ENCODE measurements around the gene ELP2.

DNA sequence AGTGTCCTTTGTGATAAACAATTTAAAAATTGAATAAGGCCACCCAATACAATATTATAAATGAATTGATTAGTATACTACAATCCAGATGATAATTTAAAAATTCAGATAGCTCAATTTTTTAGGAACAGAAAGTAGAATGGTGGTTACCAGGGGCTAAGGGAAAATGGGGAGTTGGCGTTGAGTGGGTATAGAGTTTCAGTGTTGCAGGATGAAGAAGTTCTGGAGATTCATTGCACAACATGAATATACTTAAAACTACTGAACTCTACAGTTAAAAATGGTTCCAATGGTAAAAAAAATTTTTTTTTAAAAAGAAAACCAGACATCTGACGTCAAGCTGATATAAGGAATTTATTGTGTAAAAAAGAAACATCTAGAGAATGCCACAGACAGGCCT is 21.5 kb upstream of the ELP2 start:
- no peak for TF ChIP-seq SP4 (IDR thresholded peaks at IDR 0.05; ENCODE audit: low read length)
- TF ChIP-seq CEBPB (IDR thresholded peaks at IDR 0.05; ENCODE audit: low read depth, low read length) = no peak
- no peak for TF ChIP-seq BRCA1 (IDR thresholded peaks at IDR 0.05; ENCODE audit: low read depth, low read length)
- no peak for TF ChIP-seq POLR2AphosphoS5 (IDR thresholded peaks at IDR 0.05; ENCODE audit: low read depth, low read length)
- TF ChIP-seq TBP (IDR thresholded peaks at IDR 0.05; ENCODE audit: low read depth, low read length) = no peak
- no peak for TF ChIP-seq SIN3A (conservative IDR thresholded peaks at IDR 0.05 in 1 of 2, IDR thresholded peaks at IDR 0.05 in 1 of 2; ENCODE audit: low read depth in 1 of 2, low read length in 2 of 2)
- TF ChIP-seq, protein P1, sequence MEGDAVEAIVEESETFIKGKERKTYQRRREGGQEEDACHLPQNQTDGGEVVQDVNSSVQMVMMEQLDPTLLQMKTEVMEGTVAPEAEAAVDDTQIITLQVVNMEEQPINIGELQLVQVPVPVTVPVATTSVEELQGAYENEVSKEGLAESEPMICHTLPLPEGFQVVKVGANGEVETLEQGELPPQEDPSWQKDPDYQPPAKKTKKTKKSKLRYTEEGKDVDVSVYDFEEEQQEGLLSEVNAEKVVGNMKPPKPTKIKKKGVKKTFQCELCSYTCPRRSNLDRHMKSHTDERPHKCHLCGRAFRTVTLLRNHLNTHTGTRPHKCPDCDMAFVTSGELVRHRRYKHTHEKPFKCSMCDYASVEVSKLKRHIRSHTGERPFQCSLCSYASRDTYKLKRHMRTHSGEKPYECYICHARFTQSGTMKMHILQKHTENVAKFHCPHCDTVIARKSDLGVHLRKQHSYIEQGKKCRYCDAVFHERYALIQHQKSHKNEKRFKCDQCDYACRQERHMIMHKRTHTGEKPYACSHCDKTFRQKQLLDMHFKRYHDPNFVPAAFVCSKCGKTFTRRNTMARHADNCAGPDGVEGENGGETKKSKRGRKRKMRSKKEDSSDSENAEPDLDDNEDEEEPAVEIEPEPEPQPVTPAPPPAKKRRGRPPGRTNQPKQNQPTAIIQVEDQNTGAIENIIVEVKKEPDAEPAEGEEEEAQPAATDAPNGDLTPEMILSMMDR (IDR thresholded peaks at IDR 0.05; ENCODE audit: control extremely low read depth in 1 of 3, insufficient read depth in 1 of 3, low read depth in 1 of 3, low read length in 3 of 3) = no peak
- TF ChIP-seq EGR1 (IDR thresholded peaks at IDR 0.05; ENCODE audit: borderline replicate concordance, low read depth, low read length) = no peak
- TF ChIP-seq, protein P2, sequence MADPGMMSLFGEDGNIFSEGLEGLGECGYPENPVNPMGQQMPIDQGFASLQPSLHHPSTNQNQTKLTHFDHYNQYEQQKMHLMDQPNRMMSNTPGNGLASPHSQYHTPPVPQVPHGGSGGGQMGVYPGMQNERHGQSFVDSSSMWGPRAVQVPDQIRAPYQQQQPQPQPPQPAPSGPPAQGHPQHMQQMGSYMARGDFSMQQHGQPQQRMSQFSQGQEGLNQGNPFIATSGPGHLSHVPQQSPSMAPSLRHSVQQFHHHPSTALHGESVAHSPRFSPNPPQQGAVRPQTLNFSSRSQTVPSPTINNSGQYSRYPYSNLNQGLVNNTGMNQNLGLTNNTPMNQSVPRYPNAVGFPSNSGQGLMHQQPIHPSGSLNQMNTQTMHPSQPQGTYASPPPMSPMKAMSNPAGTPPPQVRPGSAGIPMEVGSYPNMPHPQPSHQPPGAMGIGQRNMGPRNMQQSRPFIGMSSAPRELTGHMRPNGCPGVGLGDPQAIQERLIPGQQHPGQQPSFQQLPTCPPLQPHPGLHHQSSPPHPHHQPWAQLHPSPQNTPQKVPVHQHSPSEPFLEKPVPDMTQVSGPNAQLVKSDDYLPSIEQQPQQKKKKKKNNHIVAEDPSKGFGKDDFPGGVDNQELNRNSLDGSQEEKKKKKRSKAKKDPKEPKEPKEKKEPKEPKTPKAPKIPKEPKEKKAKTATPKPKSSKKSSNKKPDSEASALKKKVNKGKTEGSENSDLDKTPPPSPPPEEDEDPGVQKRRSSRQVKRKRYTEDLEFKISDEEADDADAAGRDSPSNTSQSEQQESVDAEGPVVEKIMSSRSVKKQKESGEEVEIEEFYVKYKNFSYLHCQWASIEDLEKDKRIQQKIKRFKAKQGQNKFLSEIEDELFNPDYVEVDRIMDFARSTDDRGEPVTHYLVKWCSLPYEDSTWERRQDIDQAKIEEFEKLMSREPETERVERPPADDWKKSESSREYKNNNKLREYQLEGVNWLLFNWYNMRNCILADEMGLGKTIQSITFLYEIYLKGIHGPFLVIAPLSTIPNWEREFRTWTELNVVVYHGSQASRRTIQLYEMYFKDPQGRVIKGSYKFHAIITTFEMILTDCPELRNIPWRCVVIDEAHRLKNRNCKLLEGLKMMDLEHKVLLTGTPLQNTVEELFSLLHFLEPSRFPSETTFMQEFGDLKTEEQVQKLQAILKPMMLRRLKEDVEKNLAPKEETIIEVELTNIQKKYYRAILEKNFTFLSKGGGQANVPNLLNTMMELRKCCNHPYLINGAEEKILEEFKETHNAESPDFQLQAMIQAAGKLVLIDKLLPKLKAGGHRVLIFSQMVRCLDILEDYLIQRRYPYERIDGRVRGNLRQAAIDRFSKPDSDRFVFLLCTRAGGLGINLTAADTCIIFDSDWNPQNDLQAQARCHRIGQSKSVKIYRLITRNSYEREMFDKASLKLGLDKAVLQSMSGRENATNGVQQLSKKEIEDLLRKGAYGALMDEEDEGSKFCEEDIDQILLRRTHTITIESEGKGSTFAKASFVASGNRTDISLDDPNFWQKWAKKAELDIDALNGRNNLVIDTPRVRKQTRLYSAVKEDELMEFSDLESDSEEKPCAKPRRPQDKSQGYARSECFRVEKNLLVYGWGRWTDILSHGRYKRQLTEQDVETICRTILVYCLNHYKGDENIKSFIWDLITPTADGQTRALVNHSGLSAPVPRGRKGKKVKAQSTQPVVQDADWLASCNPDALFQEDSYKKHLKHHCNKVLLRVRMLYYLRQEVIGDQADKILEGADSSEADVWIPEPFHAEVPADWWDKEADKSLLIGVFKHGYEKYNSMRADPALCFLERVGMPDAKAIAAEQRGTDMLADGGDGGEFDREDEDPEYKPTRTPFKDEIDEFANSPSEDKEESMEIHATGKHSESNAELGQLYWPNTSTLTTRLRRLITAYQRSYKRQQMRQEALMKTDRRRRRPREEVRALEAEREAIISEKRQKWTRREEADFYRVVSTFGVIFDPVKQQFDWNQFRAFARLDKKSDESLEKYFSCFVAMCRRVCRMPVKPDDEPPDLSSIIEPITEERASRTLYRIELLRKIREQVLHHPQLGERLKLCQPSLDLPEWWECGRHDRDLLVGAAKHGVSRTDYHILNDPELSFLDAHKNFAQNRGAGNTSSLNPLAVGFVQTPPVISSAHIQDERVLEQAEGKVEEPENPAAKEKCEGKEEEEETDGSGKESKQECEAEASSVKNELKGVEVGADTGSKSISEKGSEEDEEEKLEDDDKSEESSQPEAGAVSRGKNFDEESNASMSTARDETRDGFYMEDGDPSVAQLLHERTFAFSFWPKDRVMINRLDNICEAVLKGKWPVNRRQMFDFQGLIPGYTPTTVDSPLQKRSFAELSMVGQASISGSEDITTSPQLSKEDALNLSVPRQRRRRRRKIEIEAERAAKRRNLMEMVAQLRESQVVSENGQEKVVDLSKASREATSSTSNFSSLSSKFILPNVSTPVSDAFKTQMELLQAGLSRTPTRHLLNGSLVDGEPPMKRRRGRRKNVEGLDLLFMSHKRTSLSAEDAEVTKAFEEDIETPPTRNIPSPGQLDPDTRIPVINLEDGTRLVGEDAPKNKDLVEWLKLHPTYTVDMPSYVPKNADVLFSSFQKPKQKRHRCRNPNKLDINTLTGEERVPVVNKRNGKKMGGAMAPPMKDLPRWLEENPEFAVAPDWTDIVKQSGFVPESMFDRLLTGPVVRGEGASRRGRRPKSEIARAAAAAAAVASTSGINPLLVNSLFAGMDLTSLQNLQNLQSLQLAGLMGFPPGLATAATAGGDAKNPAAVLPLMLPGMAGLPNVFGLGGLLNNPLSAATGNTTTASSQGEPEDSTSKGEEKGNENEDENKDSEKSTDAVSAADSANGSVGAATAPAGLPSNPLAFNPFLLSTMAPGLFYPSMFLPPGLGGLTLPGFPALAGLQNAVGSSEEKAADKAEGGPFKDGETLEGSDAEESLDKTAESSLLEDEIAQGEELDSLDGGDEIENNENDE (IDR thresholded peaks at IDR 0.05; ENCODE audit: insufficient replicate concordance, low read length) = no peak
- TF ChIP-seq POLR2A (IDR thresholded peaks at IDR 0.05; ENCODE audit: control extremely low read depth in 1 of 2, low read depth in 2 of 2, low read length in 2 of 2) = no peak
- no peak for TF ChIP-seq JUND (IDR thresholded peaks at IDR 0.05; ENCODE audit: low read length)
- TF ChIP-seq GTF2F1 (IDR thresholded peaks at IDR 0.05; ENCODE audit: borderline replicate concordance, low read depth, low read length) = no peak
- TF ChIP-seq HDAC6 (IDR thresholded peaks at IDR 0.05; ENCODE audit: low read depth, low read length) = no peak
